ENCODE measurements around the gene CCR5AS.

The CCR5AS gene

GRCh38 chr3:46359733-46360493, 47.0 kb downstream of the CCR5AS start:
- DNase-seq = no peak

GRCh38 chr3:46358466-46358865, 48.4 kb downstream of the CCR5AS start:
- ATAC-seq (no peak), DNase-seq (no peak)
- Mint-ChIP-seq H3K27ac (peak overlapping the region; percentile 92), H3K27me3 (no peaks in the 10 kb centered on the region), H3K4me3 (peak overlapping the region; percentile 80), H3K36me3 (ENCODE audit: low read depth) (peaks cover 22% of the 10 kb centered on the region), H3K4me1 (peaks cover 61% of the 10 kb centered on the region)
- no peaks in the 10 kb centered on the region for H3K9me3 ChIP-seq (ENCODE audit: control insufficient read depth, low read length, poor library complexity, severe bottlenecking)

More at GRCh38 chr3:46359733-46360493, 47.0 kb downstream of the CCR5AS start:
- H3K4me1 Mint-ChIP-seq = peaks cover 50% of the 10 kb centered on the region
- peak overlapping the region; percentile 92 for H3K27ac Mint-ChIP-seq
- no peaks in the 10 kb centered on the region for H3K9me3 ChIP-seq (ENCODE audit: control insufficient read depth, low read length, poor library complexity, severe bottlenecking)
- H3K27me3 Mint-ChIP-seq = no peaks in the 10 kb centered on the region
- peak; percentile 57 for ATAC-seq
- peak overlapping the region; percentile 68 for H3K4me3 Mint-ChIP-seq
- peaks cover 16% of the 10 kb centered on the region for H3K36me3 Mint-ChIP-seq (ENCODE audit: low read depth)

- no peaks in the 10 kb centered on the region for H3K9me3 ChIP-seq (ENCODE audit: control insufficient read depth, low read length, poor library complexity, severe bottlenecking)
- Mint-ChIP-seq H3K4me1 (peaks cover 73% of the 10 kb centered on the region), H3K27ac (peak overlapping the region; percentile 95), H3K27me3 (no peaks in the 10 kb centered on the region), H3K36me3 (ENCODE audit: low read depth) (peaks cover 22% of the 10 kb centered on the region), H3K4me3 (peak overlapping the region; percentile 92)
- DNase-seq (no peak), ATAC-seq (no peak)
Observed at GRCh38 chr3:46356909-46357308, 50.0 kb downstream of the CCR5AS start.

GRCh38 chr3:46356276-46356675, 50.6 kb downstream of the CCR5AS start:
- H3K27ac Mint-ChIP-seq = peak overlapping the region; percentile 95
- DNase-seq (no peak), ATAC-seq (no peak)
- no peaks in the 10 kb centered on the region for H3K27me3 Mint-ChIP-seq
- peaks cover 78% of the 10 kb centered on the region for H3K4me1 Mint-ChIP-seq
- peak overlapping the region; percentile 92 for H3K4me3 Mint-ChIP-seq
- peaks cover 22% of the 10 kb centered on the region for H3K36me3 Mint-ChIP-seq (ENCODE audit: low read depth)
- H3K9me3 ChIP-seq (ENCODE audit: control insufficient read depth, low read length, poor library complexity, severe bottlenecking) = no peaks in the 10 kb centered on the region

- Mint-ChIP-seq H3K27ac (peak overlapping the region; percentile 95), H3K36me3 (ENCODE audit: low read depth) (peaks cover 22% of the 10 kb centered on the region), H3K4me3 (peak overlapping the region; percentile 92), H3K27me3 (no peaks in the 10 kb centered on the region), H3K4me1 (peaks cover 76% of the 10 kb centered on the region)
- no peak for DNase-seq
- ATAC-seq = no peak
- H3K9me3 ChIP-seq (ENCODE audit: control insufficient read depth, low read length, poor library complexity, severe bottlenecking) = no peaks in the 10 kb centered on the region
Observed at GRCh38 chr3:46354984-46355383, 51.9 kb downstream of the CCR5AS start.

GRCh38 chr3:46354478-46354877, 52.4 kb downstream of the CCR5AS start:
- no peak for ATAC-seq
- no peaks in the 10 kb centered on the region for H3K9me3 ChIP-seq (ENCODE audit: control insufficient read depth, low read length, poor library complexity, severe bottlenecking)
- Mint-ChIP-seq H3K27ac (peak overlapping the region; percentile 95), H3K36me3 (ENCODE audit: low read depth) (peaks cover 22% of the 10 kb centered on the region), H3K27me3 (no peaks in the 10 kb centered on the region), H3K4me1 (peaks cover 77% of the 10 kb centered on the region), H3K4me3 (peak overlapping the region; percentile 92)
- no peak for DNase-seq

GRCh38 chr3:46353647-46354410, 53.0 kb downstream of the CCR5AS start, which contains the start of gene CCR2:
TSS of gene CCR2 (plus strand) at chr3:46354111. CDS start at chr3:46357528, 3,417 bp downstream.
- peak; percentile 30 for ATAC-seq

GRCh38 chr3:46353090-46353489, 53.8 kb downstream of the CCR5AS start:
- DNase-seq (no peak), ATAC-seq (peak; percentile 24)
- H3K9me3 ChIP-seq (ENCODE audit: control insufficient read depth, low read length, poor library complexity, severe bottlenecking) = no peaks in the 10 kb centered on the region
- Mint-ChIP-seq H3K36me3 (ENCODE audit: low read depth) (peaks cover 17% of the 10 kb centered on the region), H3K27ac (peak overlapping the region; percentile 95), H3K27me3 (no peaks in the 10 kb centered on the region), H3K4me1 (peaks cover 77% of the 10 kb centered on the region), H3K4me3 (peak overlapping the region; percentile 58)

More at GRCh38 chr3:46353647-46354410, 53.0 kb downstream of the CCR5AS start, which contains the start of gene CCR2:
- no peaks in the 10 kb centered on the region for H3K9me3 ChIP-seq (ENCODE audit: control insufficient read depth, low read length, poor library complexity, severe bottlenecking)
- Mint-ChIP-seq H3K27me3 (no peaks in the 10 kb centered on the region), H3K36me3 (ENCODE audit: low read depth) (peaks cover 19% of the 10 kb centered on the region), H3K4me1 (peaks cover 78% of the 10 kb centered on the region), H3K27ac (peak within 1 kb of the TSS; percentile 95), H3K4me3 (peak within 1 kb of the TSS; percentile 92)
- DNase-seq = no peak

- ATAC-seq = no peak
- peaks cover 17% of the 10 kb centered on the region for H3K36me3 Mint-ChIP-seq (ENCODE audit: low read depth)
- H3K27ac Mint-ChIP-seq = peak overlapping the region; percentile 95
Observed at GRCh38 chr3:46351646-46352045, 55.2 kb downstream of the CCR5AS start.

GRCh38 chr3:46350262-46350565, 56.7 kb downstream of the CCR5AS start:
- ATAC-seq = no peak
- no peak for DNase-seq
- peak overlapping the region; percentile 95 for H3K27ac Mint-ChIP-seq
- no peaks in the 10 kb centered on the region for H3K9me3 ChIP-seq (ENCODE audit: control insufficient read depth, low read length, poor library complexity, severe bottlenecking)
- H3K36me3 Mint-ChIP-seq (ENCODE audit: low read depth) = peaks cover 9% of the 10 kb centered on the region
- peaks cover 65% of the 10 kb centered on the region for H3K4me1 Mint-ChIP-seq
- H3K4me3 Mint-ChIP-seq = peak overlapping the region; percentile 73
- H3K27me3 Mint-ChIP-seq = no peaks in the 10 kb centered on the region

More at GRCh38 chr3:46351646-46352045, 55.2 kb downstream of the CCR5AS start:
- H3K4me1 Mint-ChIP-seq = peaks cover 78% of the 10 kb centered on the region
- H3K4me3 Mint-ChIP-seq = peak overlapping the region; percentile 53
- no peaks in the 10 kb centered on the region for H3K27me3 Mint-ChIP-seq
- no peaks in the 10 kb centered on the region for H3K9me3 ChIP-seq (ENCODE audit: control insufficient read depth, low read length, poor library complexity, severe bottlenecking)
- DNase-seq = no peak

GRCh38 chr3:46349484-46350261, 57.2 kb downstream of the CCR5AS start:
- peaks cover 5% of the 10 kb centered on the region for H3K36me3 Mint-ChIP-seq (ENCODE audit: low read depth)
- peak; percentile 63 for ATAC-seq
- peaks cover 61% of the 10 kb centered on the region for H3K4me1 Mint-ChIP-seq
- peak overlapping the region; percentile 73 for H3K4me3 Mint-ChIP-seq
- peak overlapping the region; percentile 95 for H3K27ac Mint-ChIP-seq
- no peak for DNase-seq
- no peaks in the 10 kb centered on the region for H3K9me3 ChIP-seq (ENCODE audit: control insufficient read depth, low read length, poor library complexity, severe bottlenecking)
- no peaks in the 10 kb centered on the region for H3K27me3 Mint-ChIP-seq

GRCh38 chr3:46348823-46349482, 57.9 kb downstream of the CCR5AS start:
- no peaks in the 10 kb centered on the region for H3K27me3 Mint-ChIP-seq
- H3K4me1 Mint-ChIP-seq = peaks cover 56% of the 10 kb centered on the region
- H3K4me3 Mint-ChIP-seq = peak overlapping the region; percentile 73
- ATAC-seq (peak; percentile 68), DNase-seq (no peak)
- H3K36me3 Mint-ChIP-seq (ENCODE audit: low read depth) = peaks cover under 1% of the 10 kb centered on the region
- H3K9me3 ChIP-seq (ENCODE audit: control insufficient read depth, low read length, poor library complexity, severe bottlenecking) = no peaks in the 10 kb centered on the region
- H3K27ac Mint-ChIP-seq = peak overlapping the region; percentile 95
